BLaER1 (cell line): ENCODE data around the gene DIP2A.
"Not testable (repeated sequence)": the region's sequence is repeated elsewhere in the genome, so short reads cannot be mapped to it uniquely, and the experiment has no call there.

Experiments
- H3K27ac ChIP-seq: shearing (Covaris generic); formaldehyde crosslinking; 2 replicates; pipeline ENCODE4 v1.8.1; 2022
- H3K27me3 ChIP-seq: shearing (Covaris generic); formaldehyde crosslinking; 2 replicates; pipeline ENCODE4 v1.8.1; 2022
- H3K36me3 ChIP-seq: shearing (Covaris generic); formaldehyde crosslinking; 2 replicates; pipeline ENCODE4 v1.8.1; 2022
- H3K4me1 ChIP-seq: shearing (Covaris generic); formaldehyde crosslinking; 2 replicates; pipeline ENCODE4 v1.8.1; 2022
- H3K4me2 ChIP-seq: shearing (Covaris generic); formaldehyde crosslinking; 2 replicates; pipeline ENCODE4 v1.8.1; 2022
- H3K4me3 ChIP-seq: shearing (Covaris generic); formaldehyde crosslinking; 2 replicates; pipeline ENCODE4 v1.8.1; 2022
- H3K9ac ChIP-seq: shearing (Covaris generic); formaldehyde crosslinking; 2 replicates; pipeline ENCODE4 v1.8.1; 2022
- H3K9me3 ChIP-seq: shearing (Covaris generic); formaldehyde crosslinking; 2 replicates; pipeline ENCODE4 v1.8.1; 2022
- H4K20me1 ChIP-seq: shearing (Covaris generic); formaldehyde crosslinking; 2 replicates; pipeline ENCODE4 v1.8.1; 2022
- Cebpa-rat ChIP-seq: shearing (Covaris generic); IDR thresholded peaks from 2 replicates; pipeline ENCODE4 v1.8.1; 2022

Gene DIP2A

GRCh38 chr21:46570631-46571030 is 111.9 kb downstream of the DIP2A start:
- Histone ChIP-seq H3K36me3 (peaks cover 62% of the 10 kb centered on the region), H3K9me3 (peaks cover 29% of the 10 kb centered on the region), H3K4me2 (no peak overlapping the region), H3K9ac (no peak overlapping the region), H3K27ac (no peak overlapping the region), H3K27me3 (no peaks in the 10 kb centered on the region), H3K4me1 (no peaks in the 10 kb centered on the region), H4K20me1 (no peaks in the 10 kb centered on the region), H3K4me3 (no peak overlapping the region)
- TF ChIP-seq Cebpa-rat, result no peak

GRCh38 chr21:46572850-46573249 is 114.2 kb downstream of the DIP2A start:
- no peaks in the 10 kb centered on the region for H4K20me1 ChIP-seq
- H3K9me3 ChIP-seq, result peaks cover 38% of the 10 kb centered on the region
- no peak overlapping the region for H3K9ac ChIP-seq
- H3K4me2 ChIP-seq, result no peak overlapping the region
- H3K4me1 ChIP-seq, result no peaks in the 10 kb centered on the region
- no peak overlapping the region for H3K27ac ChIP-seq
- no peak for TF ChIP-seq Cebpa-rat
- H3K36me3 ChIP-seq, result peaks cover 40% of the 10 kb centered on the region
- no peak overlapping the region for H3K4me3 ChIP-seq
- no peaks in the 10 kb centered on the region for H3K27me3 ChIP-seq

GRCh38 chr21:46577786-46578185 is 119.1 kb downstream of the DIP2A start:
- not testable (repeated sequence) for H3K4me3 ChIP-seq, H4K20me1 ChIP-seq, H3K27me3 ChIP-seq, H3K27ac ChIP-seq, H3K9ac ChIP-seq, H3K4me2 ChIP-seq, H3K4me1 ChIP-seq
- peaks cover 39% of the 10 kb centered on the region for H3K36me3 ChIP-seq
- H3K9me3 ChIP-seq, result peaks cover 62% of the 10 kb centered on the region

GRCh38 chr21:46579394-46579793 is 120.7 kb downstream of the DIP2A start:
- not testable (repeated sequence) for H3K4me2 ChIP-seq, H3K4me3 ChIP-seq
- H3K9me3 ChIP-seq, result peaks cover 64% of the 10 kb centered on the region

GRCh38 chr21:46581780-46582307 is 123.2 kb downstream of the DIP2A start:
- H3K4me2 ChIP-seq, result no peak overlapping the region
- H3K27me3 ChIP-seq, result no peaks in the 10 kb centered on the region
- no peak for TF ChIP-seq Cebpa-rat
- H3K9ac ChIP-seq, result no peak overlapping the region
- H3K27ac ChIP-seq, result no peak overlapping the region
- no peaks in the 10 kb centered on the region for H4K20me1 ChIP-seq
- peaks cover 17% of the 10 kb centered on the region for H3K4me1 ChIP-seq
- peaks cover 32% of the 10 kb centered on the region for H3K36me3 ChIP-seq
- no peak overlapping the region for H3K4me3 ChIP-seq
- H3K9me3 ChIP-seq, result peaks cover 67% of the 10 kb centered on the region

More at GRCh38 chr21:46579394-46579793, 120.7 kb downstream of the DIP2A start:
- H4K20me1 ChIP-seq, H3K9ac ChIP-seq, H3K27ac ChIP-seq, H3K27me3 ChIP-seq, H3K4me1 ChIP-seq: not testable (repeated sequence)
- H3K36me3 ChIP-seq, result peaks cover 32% of the 10 kb centered on the region

GRCh38 chr21:46585191-46585953 is 126.7 kb downstream of the DIP2A start:
- no peak for TF ChIP-seq Cebpa-rat
- H3K4me1 ChIP-seq, result peaks cover 17% of the 10 kb centered on the region
- H3K9me3 ChIP-seq, result peaks cover 58% of the 10 kb centered on the region
- H3K27me3 ChIP-seq, result no peaks in the 10 kb centered on the region
- H3K36me3 ChIP-seq, result peaks cover 20% of the 10 kb centered on the region
- peak overlapping the region; percentile 74 for H3K27ac ChIP-seq
- peak overlapping the region; percentile 77 for H3K4me2 ChIP-seq
- no peaks in the 10 kb centered on the region for H4K20me1 ChIP-seq
- peak overlapping the region; percentile 25; the same call in 1 of the 2 replicates for H3K4me3 ChIP-seq
- H3K9ac ChIP-seq, result peak overlapping the region; percentile 34; the same call in 1 of the 2 replicates

- no peaks in the 10 kb centered on the region for H4K20me1 ChIP-seq
- TF ChIP-seq Cebpa-rat, result no peak
- no peak overlapping the region for H3K9ac ChIP-seq
- peaks cover 8% of the 10 kb centered on the region for H3K4me1 ChIP-seq
- H3K4me3 ChIP-seq, result 0 out of 2 replicates have a peak overlapping the region, but pooled peaks have one; percentile 7
- H3K27me3 ChIP-seq, result no peaks in the 10 kb centered on the region
- no peaks in the 10 kb centered on the region for H3K36me3 ChIP-seq
- no peak overlapping the region for H3K27ac ChIP-seq
- H3K4me2 ChIP-seq, result no peak overlapping the region
- peaks cover 88% of the 10 kb centered on the region for H3K9me3 ChIP-seq
Measured at GRCh38 chr21:46594276-46594675, 135.6 kb downstream of the DIP2A start.

GRCh38 chr21:46596201-46596600 is 137.5 kb downstream of the DIP2A start:
- peaks cover 71% of the 10 kb centered on the region for H3K9me3 ChIP-seq

GRCh38 chr21:46597031-46597430 is 138.3 kb downstream of the DIP2A start:
- no peaks in the 10 kb centered on the region for H3K27me3 ChIP-seq
- H3K4me1 ChIP-seq, result peaks cover 14% of the 10 kb centered on the region
- no peaks in the 10 kb centered on the region for H3K36me3 ChIP-seq
- H3K27ac ChIP-seq, result no peak overlapping the region
- no peak overlapping the region for H3K9ac ChIP-seq
- no peak overlapping the region for H3K4me3 ChIP-seq
- no peak for TF ChIP-seq Cebpa-rat
- H3K9me3 ChIP-seq, result peaks cover 63% of the 10 kb centered on the region
- H4K20me1 ChIP-seq, result no peaks in the 10 kb centered on the region
- no peak overlapping the region for H3K4me2 ChIP-seq

More at GRCh38 chr21:46596201-46596600, 137.5 kb downstream of the DIP2A start:
- TF ChIP-seq Cebpa-rat, result no peak
- Histone ChIP-seq H3K27me3 (no peaks in the 10 kb centered on the region), H3K36me3 (no peaks in the 10 kb centered on the region), H4K20me1 (no peaks in the 10 kb centered on the region), H3K4me1 (peaks cover 8% of the 10 kb centered on the region), H3K4me3 (no peak overlapping the region), H3K4me2 (no peak overlapping the region), H3K9ac (no peak overlapping the region), H3K27ac (no peak overlapping the region)

- no peaks in the 10 kb centered on the region for H3K36me3 ChIP-seq
- H4K20me1 ChIP-seq, result no peaks in the 10 kb centered on the region
- no peak for TF ChIP-seq Cebpa-rat
- H3K9me3 ChIP-seq, result peaks cover 54% of the 10 kb centered on the region
- H3K4me2 ChIP-seq, result no peak overlapping the region
- H3K27ac ChIP-seq, result no peak overlapping the region
- no peak overlapping the region for H3K4me3 ChIP-seq
- no peaks in the 10 kb centered on the region for H3K27me3 ChIP-seq
- H3K9ac ChIP-seq, result no peak overlapping the region
- peaks cover 14% of the 10 kb centered on the region for H3K4me1 ChIP-seq
Measured at GRCh38 chr21:46597896-46598343, 139.2 kb downstream of the DIP2A start.
